Stimulated activated memory B cell treated with anti-CD40 and anti-IgM and Interleukin-4, amounts not matched to agents 10 μg/mL and 1 μg/mL and 100 μg/mL, for 72 hours (primary cell): ENCODE measurements around the gene SUMF2.
"Not testable (repeated sequence)": the region's sequence is repeated elsewhere in the genome, so short reads cannot be mapped to it uniquely, and the experiment has no call there.

Experiments
- ATAC-seq: fragments of 150-1000 bp; cut with Tn5 transposase; 2 replicates; pipeline ENCODE4 v1.10.0; 2021
- H3K27ac Mint-ChIP-seq: one replicate; pipeline ENCODE4 v1.8.0; 2022; ENCODE audit warnings: mild to moderate bottlenecking, mixed read lengths
- H3K27me3 Mint-ChIP-seq: one replicate; pipeline ENCODE4 v1.8.0; 2022; ENCODE audit warnings: mixed read lengths
- H3K36me3 Mint-ChIP-seq: one replicate; pipeline ENCODE4 v1.8.0; 2022; ENCODE audit warnings: mixed read lengths
- H3K4me1 Mint-ChIP-seq: one replicate; pipeline ENCODE4 v1.8.0; 2022; ENCODE audit warnings: mixed read lengths
- H3K4me3 Mint-ChIP-seq: one replicate; pipeline ENCODE4 v1.8.0; 2022; ENCODE audit warnings: mild to moderate bottlenecking, moderate library complexity, mixed read lengths
- H3K9me3 Mint-ChIP-seq: one replicate; pipeline ENCODE4 v1.8.0; 2022; ENCODE audit warnings: mixed read lengths

SUMF2 gene

DNA sequence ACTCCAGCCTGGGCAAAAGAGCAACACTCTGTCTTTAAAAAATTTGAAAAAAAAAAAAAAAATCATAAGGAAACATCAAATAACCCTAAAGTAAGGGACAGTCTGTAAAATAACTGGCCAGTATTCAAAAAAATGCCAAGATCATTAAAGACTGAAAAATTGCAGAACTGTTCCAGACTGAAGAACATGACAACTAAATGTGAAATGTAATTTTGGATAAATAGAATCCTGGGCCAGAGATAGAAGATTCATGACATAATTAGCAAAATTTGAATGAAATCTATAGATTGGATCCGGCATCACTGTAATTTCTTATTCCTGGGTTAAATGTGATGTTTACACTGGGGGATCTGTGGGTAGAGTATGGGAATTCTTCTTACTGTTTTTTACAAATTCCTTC, 15.8 kb upstream of the SUMF2 start:
- Mint-ChIP-seq H3K4me1 (peaks cover 15% of the 10 kb centered on the region), H3K4me3 (no peak overlapping the region), H3K27me3 (no peaks in the 10 kb centered on the region), H3K9me3 (no peaks in the 10 kb centered on the region), H3K27ac (no peak overlapping the region), H3K36me3 (no peaks in the 10 kb centered on the region)
- ATAC-seq: no peak

DNA sequence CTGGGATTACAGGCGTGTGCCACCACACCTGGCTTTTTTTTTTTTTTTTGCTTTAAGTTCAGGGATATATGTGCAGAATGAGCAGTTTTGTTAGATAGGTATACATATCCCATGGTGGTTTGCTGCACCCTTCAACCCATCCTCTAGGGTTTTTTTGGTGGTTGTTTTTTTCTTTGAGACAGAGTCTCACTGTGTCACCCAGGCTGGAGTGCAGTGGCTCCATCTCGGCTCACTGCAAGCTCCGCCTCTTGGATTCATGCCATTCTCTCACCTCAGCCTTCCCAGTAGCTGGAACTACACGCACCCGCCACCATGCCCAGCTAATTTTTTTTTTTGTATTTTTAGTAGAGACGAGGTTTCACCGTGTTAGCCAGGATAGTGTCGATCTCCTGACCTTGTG, 15.3 kb upstream of the SUMF2 start:
- not testable (repeated sequence) for H3K4me3 Mint-ChIP-seq, H3K9me3 Mint-ChIP-seq, H3K27ac Mint-ChIP-seq, H3K36me3 Mint-ChIP-seq, ATAC-seq, H3K27me3 Mint-ChIP-seq
- peaks cover 20% of the 10 kb centered on the region for H3K4me1 Mint-ChIP-seq

DNA sequence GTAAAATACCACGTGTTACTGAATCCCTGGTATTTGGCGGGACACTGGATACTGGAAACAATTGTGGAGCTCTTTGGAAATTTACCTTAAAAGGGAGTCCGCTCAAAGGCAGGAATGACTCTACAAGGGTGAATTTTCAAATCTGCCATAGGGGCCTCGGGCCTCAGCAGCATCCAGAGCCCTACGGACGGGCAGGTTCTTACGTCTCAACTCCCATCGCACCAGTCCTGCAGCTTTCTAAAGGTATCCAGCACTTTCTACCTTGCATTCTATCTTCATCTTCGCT, 13.1 kb upstream of the SUMF2 start:
- peak overlapping the region; percentile 91 for H3K27ac Mint-ChIP-seq
- H3K27me3 Mint-ChIP-seq: no peaks in the 10 kb centered on the region
- ATAC-seq: no peak
- no peaks in the 10 kb centered on the region for H3K9me3 Mint-ChIP-seq
- H3K4me3 Mint-ChIP-seq: peak overlapping the region; percentile 87
- peaks cover 33% of the 10 kb centered on the region for H3K4me1 Mint-ChIP-seq
- peaks cover 14% of the 10 kb centered on the region for H3K36me3 Mint-ChIP-seq

DNA sequence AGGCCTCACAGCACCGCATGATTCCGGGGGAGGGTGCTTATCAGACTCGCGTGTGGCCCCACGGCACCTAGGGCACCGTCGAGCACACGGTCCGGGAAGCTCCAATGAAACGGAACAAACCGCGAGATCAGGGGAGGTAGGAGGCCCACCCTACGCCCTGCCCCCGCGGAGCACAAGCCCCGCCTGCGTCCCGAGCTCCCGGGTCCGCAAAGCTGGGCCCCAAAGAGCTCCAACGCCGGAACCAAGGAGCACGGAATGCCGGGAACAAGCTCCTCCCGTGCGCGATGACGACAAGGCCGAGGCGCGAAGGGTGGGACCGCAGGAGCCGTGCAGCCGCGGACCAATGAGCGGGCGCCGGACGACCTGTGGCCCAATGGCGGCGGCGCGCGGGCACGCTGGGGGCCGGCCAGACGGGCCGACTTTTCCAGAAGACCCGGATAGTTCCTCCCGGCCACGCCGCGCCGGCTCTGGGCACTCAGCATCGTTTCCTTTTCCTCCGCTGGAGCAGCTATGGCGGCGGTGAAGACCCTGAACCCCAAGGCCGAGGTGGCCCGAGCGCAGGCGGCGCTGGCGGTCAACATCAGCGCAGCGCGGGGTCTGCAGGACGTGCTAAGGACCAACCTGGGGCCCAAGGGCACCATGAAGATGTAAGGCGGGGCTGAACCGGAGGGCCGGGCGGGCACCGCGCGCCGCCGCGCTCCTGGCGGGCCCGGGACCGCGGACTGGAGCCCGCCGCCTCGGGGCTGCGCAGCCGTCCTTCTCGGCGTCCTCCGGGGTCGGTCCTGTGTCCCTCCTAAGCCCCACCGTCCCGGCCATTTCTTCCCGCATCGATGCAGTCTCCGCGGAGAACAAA, 12.5 kb upstream of the SUMF2 start, which contains the start of the genes CCT6A and PSPH:
Gene CCT6A, plus strand, starts transcription at position 427 of the 853 bp plus-strand sequence. Its CDS starts 84 bp downstream, at position 511.
Gene PSPH, minus strand, starts transcription at position 106 of the 853 bp plus-strand sequence. CDS start 30,232 bp downstream, outside the sequence.
- Mint-ChIP-seq H3K36me3 (peaks cover 20% of the 10 kb centered on the region), H3K4me1 (peaks cover 33% of the 10 kb centered on the region), H3K4me3 (peak within 1 kb of the TSS; percentile 87), H3K9me3 (no peaks in the 10 kb centered on the region), H3K27ac (peak within 1 kb of the TSS; percentile 91), H3K27me3 (no peaks in the 10 kb centered on the region)
- ATAC-seq: peak; percentile 98

DNA sequence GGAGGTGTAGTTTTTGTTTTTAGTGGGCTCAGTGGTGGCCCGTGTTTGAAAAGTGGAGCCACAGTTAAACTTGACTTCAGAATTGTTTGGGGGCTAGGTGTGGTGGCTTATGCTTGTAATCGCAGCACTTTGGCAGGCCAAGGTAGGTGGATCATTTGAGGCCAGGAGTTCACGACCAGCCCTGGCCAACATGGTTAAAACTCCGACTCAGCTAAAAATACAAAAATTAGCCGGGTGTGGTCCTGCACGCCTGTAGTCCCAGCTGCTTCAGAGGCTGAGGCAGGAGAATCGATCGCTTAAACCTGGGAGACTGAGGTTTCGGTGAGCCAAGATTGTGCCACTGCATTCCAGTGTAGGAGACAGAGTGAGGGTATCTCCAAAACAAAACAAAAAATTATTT, 10.7 kb upstream of the SUMF2 start:
- no peak overlapping the region for H3K4me3 Mint-ChIP-seq
- no peaks in the 10 kb centered on the region for H3K9me3 Mint-ChIP-seq
- H3K27me3 Mint-ChIP-seq: no peaks in the 10 kb centered on the region
- peaks cover 36% of the 10 kb centered on the region for H3K36me3 Mint-ChIP-seq
- no peak for ATAC-seq
- H3K27ac Mint-ChIP-seq: no peak overlapping the region
- H3K4me1 Mint-ChIP-seq: peaks cover 37% of the 10 kb centered on the region

DNA sequence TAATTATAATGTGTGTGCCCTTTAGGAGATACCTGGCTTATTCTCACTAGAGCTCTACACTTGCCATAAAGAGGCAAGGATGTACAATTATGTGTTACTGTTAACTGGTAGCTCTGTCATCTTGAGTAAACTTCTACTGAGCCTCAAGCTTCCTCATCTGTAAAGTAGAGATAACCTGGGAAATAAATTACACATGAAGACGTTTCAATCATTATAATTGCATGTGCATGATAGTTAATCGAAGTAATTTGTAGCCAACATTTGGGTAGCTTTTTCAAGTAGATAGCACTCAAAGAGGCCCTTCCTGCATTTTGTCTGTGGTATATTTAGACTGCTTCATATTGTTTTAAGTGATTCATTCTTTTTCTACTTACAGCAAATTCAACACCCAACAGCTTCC, 10.1 kb upstream of the SUMF2 start:
- Mint-ChIP-seq H3K4me1 (peaks cover 37% of the 10 kb centered on the region), H3K27me3 (no peaks in the 10 kb centered on the region), H3K9me3 (no peaks in the 10 kb centered on the region), H3K36me3 (peaks cover 38% of the 10 kb centered on the region), H3K27ac (no peak overlapping the region), H3K4me3 (no peak overlapping the region)
- ATAC-seq: no peak

DNA sequence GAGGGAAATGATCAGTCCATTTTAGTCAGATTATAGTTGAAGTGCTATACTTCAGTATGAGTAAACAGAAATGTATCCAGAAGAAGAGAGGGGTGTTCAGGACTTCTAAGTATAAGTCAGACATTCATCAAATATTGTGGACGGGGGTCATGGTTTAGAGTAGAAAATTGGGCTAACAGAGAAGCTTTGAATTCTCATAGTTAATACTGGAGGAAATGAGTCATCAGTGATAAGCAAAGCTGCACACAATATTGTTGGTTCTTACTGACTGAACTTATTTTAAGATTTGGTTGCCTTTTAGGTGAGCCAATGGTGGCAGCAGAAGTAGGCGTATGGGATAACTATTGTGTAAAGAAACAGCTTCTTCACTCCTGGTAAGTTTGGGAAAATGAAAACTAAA, 1.7 kb upstream of the SUMF2 start:
- Mint-ChIP-seq H3K36me3 (peaks cover 64% of the 10 kb centered on the region), H3K27ac (peak overlapping the region; percentile 44), H3K4me3 (no peak overlapping the region), H3K27me3 (no peaks in the 10 kb centered on the region), H3K4me1 (peaks cover 40% of the 10 kb centered on the region), H3K9me3 (no peaks in the 10 kb centered on the region)
- ATAC-seq: no peak

DNA sequence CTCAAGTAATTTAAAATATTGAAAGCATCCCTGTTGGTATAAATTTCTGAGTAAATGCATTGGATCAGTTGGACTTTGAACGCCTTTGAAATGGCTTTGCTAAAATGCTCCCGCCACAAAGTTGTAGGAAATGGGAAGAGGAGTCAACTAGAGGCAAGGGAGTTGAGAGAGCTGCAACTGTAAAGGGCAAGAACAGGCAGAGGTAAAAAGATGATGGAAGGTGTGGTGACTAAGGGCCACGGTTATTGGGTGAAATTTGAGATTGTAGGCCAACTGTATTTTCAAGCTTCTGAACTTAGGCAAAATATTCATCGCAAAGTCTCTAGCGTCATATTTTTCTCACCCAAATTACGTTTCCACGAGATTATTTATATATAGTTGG, 595 bp upstream of the SUMF2 start:
- H3K4me3 Mint-ChIP-seq: peak overlapping the region; percentile 96
- peaks cover 35% of the 10 kb centered on the region for H3K4me1 Mint-ChIP-seq
- peak overlapping the region; percentile 92 for H3K27ac Mint-ChIP-seq
- no peaks in the 10 kb centered on the region for H3K27me3 Mint-ChIP-seq
- H3K36me3 Mint-ChIP-seq: peaks cover 54% of the 10 kb centered on the region
- H3K9me3 Mint-ChIP-seq: no peaks in the 10 kb centered on the region
- ATAC-seq: no peak

DNA sequence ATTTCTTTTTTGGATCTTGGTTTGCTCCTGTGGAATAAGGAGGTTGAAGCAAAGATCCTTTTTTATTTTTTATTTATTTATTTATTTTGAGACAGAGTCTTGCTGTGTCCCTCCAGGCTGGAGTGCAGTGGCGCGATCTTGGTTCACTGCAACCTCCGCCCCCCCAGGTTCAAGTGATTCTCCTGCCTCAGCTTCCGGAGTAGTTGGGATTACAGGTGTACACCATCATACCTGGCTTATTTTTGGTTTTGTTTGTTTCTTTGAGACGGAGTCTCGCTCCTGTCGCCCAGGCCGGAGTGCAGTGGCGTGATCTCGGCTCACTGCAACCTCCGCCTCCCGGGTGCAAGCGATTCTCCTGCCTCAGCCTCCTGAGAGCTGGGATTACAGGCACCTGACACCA, 2.3 kb downstream of the SUMF2 start:
- peaks cover 35% of the 10 kb centered on the region for H3K4me1 Mint-ChIP-seq
- not testable (repeated sequence) for H3K4me3 Mint-ChIP-seq, ATAC-seq, H3K27ac Mint-ChIP-seq, H3K9me3 Mint-ChIP-seq, H3K27me3 Mint-ChIP-seq
- peaks cover 40% of the 10 kb centered on the region for H3K36me3 Mint-ChIP-seq

DNA sequence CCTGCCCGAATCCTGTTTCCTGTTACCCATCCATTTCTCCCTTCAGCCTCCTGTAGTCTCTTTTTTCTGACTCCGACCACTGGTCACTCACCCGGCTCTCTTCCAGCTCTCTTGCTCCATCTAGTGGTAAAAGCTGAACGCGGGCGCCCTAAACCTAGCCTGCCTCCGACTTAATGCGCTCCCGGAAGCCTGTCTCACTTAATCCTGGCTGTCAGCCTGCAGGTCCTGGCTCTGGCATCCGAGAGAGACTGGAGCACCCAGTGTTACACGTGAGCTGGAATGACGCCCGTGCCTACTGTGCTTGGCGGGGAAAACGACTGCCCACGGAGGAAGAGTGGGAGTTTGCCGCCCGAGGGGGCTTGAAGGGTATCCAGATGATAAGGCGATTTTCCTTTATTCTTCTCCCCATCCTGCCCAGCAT, 10.3 kb downstream of the SUMF2 start:
- Mint-ChIP-seq H3K4me1 (peaks cover 8% of the 10 kb centered on the region), H3K27me3 (no peaks in the 10 kb centered on the region), H3K9me3 (no peaks in the 10 kb centered on the region), H3K27ac (peak overlapping the region; percentile 2), H3K4me3 (no peak overlapping the region), H3K36me3 (peaks cover 36% of the 10 kb centered on the region)
- ATAC-seq: peak; percentile 88

DNA sequence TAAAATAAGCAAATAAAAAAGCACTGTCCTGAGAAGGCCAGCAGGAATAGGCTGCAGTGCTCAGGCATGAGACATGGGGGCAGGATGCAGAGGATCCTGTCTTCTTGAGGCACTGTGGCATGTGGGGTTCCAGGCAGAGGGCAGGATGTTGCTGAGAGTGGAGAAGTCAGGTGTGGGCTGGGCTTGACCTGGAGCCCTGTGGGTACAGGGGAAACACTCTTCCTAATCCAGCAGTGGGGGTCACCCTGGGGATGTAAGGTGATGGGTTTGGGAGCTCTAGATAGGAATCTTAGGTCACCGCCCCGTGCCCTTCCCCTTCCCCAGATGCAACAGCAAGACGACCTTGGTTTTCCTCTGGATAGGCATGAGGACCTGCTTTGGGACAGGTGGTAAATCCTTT, 13.6 kb downstream of the SUMF2 start:
- Mint-ChIP-seq H3K27ac (no peak overlapping the region), H3K36me3 (peaks cover 54% of the 10 kb centered on the region), H3K4me3 (no peak overlapping the region), H3K4me1 (peaks cover 8% of the 10 kb centered on the region), H3K9me3 (no peaks in the 10 kb centered on the region), H3K27me3 (no peaks in the 10 kb centered on the region)
- no peak for ATAC-seq

DNA sequence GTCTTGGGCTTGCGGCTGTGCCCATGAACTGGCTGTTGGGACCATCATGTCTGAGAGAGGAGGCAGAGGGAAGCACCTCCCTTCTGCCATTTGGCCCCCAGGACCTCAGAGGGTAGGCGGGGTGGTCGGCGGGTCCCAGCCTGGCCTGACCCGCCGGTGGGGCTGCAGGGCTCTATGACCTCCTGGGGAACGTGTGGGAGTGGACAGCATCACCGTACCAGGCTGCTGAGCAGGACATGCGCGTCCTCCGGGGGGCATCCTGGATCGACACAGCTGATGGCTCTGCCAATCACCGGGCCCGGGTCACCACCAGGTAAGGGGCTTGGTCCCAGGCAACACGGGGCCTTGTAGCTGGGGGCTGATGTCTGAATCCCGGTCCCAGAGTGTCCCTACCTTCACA, 14.1 kb downstream of the SUMF2 start:
- no peak for ATAC-seq
- no peaks in the 10 kb centered on the region for H3K27me3 Mint-ChIP-seq
- H3K4me3 Mint-ChIP-seq: no peak overlapping the region
- no peak overlapping the region for H3K27ac Mint-ChIP-seq
- H3K9me3 Mint-ChIP-seq: no peaks in the 10 kb centered on the region
- H3K4me1 Mint-ChIP-seq: peaks cover 8% of the 10 kb centered on the region
- peaks cover 49% of the 10 kb centered on the region for H3K36me3 Mint-ChIP-seq

DNA sequence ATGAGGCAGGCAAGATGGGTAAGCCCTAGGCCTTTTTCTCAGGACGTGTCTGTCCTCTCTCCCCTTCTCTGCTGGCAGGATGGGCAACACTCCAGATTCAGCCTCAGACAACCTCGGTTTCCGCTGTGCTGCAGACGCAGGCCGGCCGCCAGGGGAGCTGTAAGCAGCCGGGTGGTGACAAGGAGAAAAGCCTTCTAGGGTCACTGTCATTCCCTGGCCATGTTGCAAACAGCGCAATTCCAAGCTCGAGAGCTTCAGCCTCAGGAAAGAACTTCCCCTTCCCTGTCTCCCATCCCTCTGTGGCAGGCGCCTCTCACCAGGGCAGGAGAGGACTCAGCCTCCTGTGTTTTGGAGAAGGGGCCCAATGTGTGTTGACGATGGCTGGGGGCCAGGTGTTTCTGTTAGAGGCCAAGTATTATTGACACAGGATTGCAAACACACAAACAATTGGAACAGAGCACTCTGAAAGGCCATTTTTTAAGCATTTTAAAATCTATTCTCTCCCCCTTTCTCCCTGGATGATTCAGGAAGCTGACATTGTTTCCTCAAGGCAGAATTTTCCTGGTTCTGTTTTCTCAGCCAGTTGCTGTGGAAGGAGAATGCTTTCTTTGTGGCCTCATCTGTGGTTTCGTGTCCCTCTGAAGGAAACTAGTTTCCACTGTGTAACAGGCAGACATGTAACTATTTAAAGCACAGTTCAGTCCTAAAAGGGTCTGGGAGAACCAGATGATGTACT, 15.5 kb downstream of the SUMF2 start:
- no peaks in the 10 kb centered on the region for H3K27me3 Mint-ChIP-seq
- no peak for ATAC-seq
- H3K9me3 Mint-ChIP-seq: no peaks in the 10 kb centered on the region
- no peak overlapping the region for H3K4me3 Mint-ChIP-seq
- H3K36me3 Mint-ChIP-seq: peaks cover 42% of the 10 kb centered on the region
- H3K27ac Mint-ChIP-seq: no peak overlapping the region
- H3K4me1 Mint-ChIP-seq: no peaks in the 10 kb centered on the region

DNA sequence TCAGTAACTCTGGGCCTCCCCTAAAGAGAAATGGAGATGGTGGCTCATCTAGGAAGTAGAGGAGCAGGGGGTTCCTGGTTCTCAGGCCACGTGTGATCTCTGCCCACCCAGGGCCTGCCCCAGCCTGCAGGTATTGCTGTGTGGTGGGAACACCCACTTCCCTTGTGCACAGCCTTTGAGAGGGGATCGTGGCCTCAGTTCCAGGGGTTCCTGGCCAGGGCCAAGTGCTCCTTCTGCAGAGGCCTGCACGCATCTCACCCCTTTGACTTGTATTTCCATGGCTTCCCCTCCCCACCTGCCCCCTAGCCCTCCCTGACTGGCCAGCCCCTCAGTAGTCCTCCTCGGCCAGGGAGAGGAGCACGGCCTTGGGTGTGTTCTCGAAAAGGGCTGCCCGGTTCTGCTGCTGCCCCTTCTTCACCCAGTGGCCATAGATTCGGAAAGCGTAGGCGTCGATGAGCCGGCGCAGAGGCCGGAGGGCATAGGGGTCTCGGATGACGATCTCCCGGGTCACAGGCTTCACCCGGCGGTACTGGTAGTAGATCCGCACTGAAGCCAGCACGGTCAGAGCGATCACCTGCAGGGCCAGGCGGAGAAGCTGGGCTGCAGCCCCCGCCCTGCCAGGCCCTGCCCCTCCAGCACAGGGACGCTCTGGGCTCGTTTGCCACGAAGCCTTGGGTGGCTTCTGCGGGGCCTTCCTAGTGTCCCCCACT, 16.8 kb downstream of the SUMF2 start:
- not testable (repeated sequence) for ATAC-seq, H3K4me1 Mint-ChIP-seq, H3K27ac Mint-ChIP-seq, H3K4me3 Mint-ChIP-seq, H3K9me3 Mint-ChIP-seq, H3K27me3 Mint-ChIP-seq
- peaks cover 44% of the 10 kb centered on the region for H3K36me3 Mint-ChIP-seq

DNA sequence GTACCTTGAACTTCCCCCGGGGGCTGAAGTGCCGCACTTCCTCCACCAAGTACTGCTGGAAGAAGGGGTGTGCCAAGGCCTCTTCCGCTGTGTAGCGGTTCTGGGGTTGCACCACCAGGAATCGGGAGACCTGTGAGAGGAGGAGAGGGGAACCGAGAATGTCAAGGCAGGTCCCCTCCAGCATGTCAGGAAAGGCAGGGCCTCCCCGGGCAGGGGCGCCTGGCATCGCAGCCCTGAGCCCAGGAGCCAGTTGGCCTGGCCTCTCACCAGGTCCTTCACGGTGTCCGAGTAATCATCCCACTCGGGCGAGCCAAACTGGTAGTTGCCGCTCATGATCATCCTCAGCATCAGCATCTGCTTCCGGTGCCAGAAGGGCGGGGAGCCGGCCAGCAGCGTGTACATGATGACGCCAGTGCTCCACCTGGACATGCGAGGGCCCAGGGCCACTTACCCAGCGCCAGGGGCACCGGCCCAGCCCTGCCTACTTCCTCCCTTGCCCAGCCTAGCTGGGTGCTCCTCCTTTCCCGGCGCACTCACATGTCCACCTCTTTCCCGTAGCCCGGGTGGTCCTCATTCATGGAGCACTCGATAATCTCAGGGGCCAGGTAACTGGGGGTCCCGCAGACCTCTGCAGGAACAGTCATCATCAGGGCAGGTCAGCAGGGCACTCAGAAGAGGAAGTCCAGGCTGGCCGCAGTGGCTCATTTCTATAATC, 17.7 kb downstream of the SUMF2 start:
- ATAC-seq: no peak
- no peaks in the 10 kb centered on the region for H3K4me1 Mint-ChIP-seq
- no peaks in the 10 kb centered on the region for H3K9me3 Mint-ChIP-seq
- peaks cover 49% of the 10 kb centered on the region for H3K36me3 Mint-ChIP-seq
- H3K27ac Mint-ChIP-seq: no peak overlapping the region
- no peaks in the 10 kb centered on the region for H3K27me3 Mint-ChIP-seq
- no peak overlapping the region for H3K4me3 Mint-ChIP-seq
